SH-SY5Y (cell line): ENCODE measurements around the gene FBXW11.

Experiments used
- GATA2 ChIP-seq: IDR thresholded peaks from 2 replicates; pipeline ENCODE4 v1.6.1; 2011; ENCODE audit warnings: mild to moderate bottlenecking, low read depth, low read length
- GATA3 ChIP-seq: IDR thresholded peaks from 2 replicates; pipeline ENCODE4 v1.6.1; 2011; ENCODE audit warnings: low read depth, mild to moderate bottlenecking, low read length, moderate library complexity

FBXW11 gene

DNA sequence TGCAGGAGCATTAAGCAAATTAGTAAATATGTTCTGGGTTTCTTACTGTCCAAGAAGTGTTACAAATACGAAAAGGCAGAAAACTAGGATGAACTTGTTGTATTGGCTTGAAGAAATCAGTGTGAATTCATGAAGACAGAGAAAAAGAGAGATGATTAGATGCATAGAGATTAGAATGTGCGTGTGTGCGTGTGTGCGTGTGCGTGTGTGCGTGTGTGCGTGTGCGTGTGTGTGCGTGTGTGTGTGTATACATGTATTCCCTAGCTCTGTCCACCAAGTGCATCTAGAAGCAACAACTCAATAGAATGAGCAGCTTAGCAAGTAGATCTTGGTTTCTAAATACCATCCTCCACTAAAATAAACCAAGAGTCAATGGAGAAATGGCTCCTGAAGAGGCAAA is 179.3 kb downstream of the FBXW11 start:
- no peak for TF ChIP-seq GATA2
- no peak for TF ChIP-seq GATA3

DNA sequence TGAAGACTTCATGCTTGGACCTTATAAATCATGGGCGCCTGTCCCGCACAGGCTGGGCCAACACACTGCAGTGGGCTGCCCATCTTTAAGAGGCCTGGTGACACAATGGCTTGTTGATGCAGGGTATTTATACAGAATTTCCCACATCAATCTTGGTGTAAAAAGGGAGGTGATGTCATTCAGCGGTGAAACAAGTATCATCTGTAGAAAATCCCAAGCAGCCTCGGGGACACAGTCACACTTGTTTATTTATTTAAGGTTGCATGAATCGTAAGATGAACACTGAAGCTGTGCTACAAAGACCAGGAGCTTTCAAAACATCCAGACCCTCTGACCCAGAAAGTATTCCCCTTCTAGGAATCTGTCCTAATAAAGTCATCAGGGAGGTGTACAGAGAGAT is 180.3 kb downstream of the FBXW11 start:
- TF ChIP-seq GATA3 (no peak), GATA2 (no peak)

DNA sequence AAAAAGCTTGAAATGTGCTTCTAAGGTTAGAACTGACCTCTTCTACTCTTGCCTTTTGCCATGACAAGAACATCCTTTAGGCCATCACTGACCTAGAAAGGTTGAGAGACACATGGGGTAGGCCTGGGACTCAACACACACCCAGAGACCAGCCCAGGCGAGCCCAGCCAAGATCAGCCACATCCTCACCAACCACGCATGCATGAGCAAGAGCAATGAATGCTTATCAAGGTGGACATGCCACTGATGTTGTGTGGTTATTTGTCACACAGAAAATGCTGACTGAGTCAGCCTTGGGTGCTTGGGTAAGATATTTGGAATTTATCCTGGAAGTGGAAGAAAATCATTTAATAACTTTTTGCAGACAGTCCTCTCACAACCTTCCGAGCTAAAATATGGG is 181.4 kb downstream of the FBXW11 start:
- no peak for TF ChIP-seq GATA3
- no peak for TF ChIP-seq GATA2

DNA sequence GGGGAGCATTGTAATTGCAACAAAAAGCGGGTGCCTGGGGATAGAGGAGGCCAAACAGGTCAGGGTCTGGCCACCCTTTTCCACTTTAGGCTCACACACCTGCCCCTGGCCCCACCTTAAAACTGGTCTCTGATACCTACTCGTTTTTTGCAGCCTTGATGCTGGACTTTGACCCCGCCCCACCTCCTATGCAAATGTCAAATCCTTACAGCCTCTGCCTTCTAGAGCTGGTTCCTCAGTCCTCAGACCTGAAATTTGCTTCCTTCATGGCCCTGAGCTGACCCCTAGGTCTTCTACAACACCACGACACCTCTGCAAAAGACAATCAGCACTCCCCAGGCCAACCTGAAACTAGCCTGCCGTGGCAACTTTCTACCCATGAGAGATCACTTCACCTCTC is 183.2 kb downstream of the FBXW11 start:
- TF ChIP-seq GATA3 (no peak), GATA2 (no peak)

DNA sequence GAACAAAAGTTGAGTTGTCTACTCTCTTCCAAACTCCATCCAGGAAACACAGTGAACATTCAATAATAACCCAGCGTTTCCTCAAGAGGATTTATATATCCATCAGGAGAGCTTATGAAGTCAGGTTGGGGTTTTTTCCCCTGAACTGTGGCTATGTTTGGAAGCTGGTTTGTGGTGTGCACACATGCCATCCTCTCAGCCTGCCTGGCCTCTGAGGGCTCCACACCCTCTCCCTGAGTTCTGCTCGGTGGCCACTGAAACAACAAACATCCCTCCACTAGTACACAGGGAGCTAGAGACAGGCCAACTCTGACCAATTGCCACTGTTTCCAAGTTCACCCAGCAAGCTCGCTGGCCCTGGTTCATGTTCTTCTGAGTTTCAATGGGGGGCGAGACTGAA is 185.2 kb downstream of the FBXW11 start:
- no peak for TF ChIP-seq GATA3
- no peak for TF ChIP-seq GATA2

DNA sequence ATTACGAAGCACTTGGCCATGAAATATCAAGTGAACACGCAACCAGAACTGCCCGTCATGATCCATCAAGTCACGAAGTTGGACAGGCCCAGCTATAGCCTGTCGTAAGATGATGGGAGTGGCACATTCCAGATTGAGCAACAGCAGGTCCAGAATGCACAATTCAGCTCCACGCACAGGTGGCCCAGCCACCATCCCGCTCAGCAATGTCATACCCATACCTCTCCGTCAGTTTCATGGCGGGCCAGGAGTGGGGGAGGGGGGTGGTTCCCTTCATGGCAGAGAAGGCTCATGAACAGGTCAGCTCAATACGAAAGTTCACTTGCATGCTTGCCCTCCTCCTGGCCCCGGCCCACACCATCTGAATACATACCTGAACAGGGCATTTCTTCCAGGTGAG is 185.9 kb downstream of the FBXW11 start:
- no peak for TF ChIP-seq GATA3
- TF ChIP-seq GATA2, result no peak

DNA sequence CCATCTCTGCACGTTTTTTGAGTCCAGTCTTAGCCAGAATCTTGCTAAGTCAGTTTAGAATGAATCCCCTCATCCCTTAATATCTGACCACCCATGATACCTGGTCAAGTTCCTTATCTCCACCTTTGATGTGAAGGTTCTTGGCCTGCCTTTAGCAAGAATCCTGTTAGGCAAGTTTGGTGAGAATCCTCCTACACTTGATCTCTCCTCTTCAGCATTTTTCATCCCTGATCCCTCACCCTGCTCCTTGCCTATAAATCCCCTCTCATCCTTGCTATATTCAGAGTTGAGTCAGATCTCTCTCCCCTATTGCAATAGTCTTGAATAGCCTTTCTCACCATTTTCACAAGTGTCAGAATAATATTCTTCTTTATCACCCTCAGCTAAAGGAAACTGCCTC is 189.8 kb downstream of the FBXW11 start:
- TF ChIP-seq GATA3, result no peak
- TF ChIP-seq GATA2, result no peak

DNA sequence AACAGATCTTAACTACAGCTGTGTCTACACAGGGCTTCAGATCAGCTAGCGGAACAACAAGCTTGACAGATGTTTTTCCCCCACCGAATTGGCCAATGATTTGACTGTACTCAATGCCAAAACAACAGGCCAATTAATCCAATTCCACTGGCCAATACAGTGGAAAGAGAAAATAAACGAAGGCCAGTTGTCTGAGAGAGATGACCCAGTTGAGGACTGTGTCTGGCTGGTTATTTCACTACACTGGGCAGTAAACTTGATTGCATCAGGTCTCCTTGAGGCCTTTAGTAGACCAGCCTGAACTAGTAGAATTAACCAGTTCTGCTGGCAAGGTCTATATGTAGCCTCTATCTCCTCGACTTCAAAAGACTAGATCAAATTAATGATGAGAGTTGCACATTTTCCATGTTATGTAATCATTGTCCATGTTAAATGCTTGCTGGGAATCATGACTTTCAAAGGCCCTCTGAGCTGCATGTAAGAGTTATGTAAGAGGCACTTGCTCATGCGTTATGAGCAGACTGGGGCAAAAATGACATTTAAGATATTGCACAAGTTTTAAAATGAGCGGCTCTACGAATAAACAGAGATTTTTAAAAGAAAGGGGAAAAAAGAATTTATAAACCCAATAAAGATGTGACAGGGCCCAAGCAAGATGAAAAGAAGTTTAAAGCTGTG is 192.5 kb downstream of the FBXW11 start:
- TF ChIP-seq GATA2, result no peak
- no peak for TF ChIP-seq GATA3

DNA sequence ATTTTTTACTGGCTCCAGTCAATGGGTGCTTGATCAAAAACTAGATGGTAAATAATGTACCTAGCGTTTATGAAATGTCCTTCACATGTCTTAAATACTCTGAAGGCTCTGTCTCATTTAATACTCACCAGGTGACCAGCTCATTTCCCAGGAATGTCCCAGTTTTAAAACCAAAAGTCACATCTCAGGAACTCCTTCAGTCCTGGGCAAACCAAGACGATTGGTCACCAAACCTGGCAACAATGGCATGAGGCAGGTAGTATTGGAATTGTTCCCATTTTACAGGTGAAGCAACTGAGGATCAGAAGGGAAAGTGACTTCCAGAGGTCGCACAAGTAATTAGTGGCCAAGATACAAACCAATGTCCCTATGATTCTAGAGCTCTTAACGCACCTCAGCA is 193.2 kb downstream of the FBXW11 start:
- TF ChIP-seq GATA3 (no peak), GATA2 (no peak)
